K562 (cell line): Measurements from ENCODE around the gene CEP295NL. TPM values are rescaled to one million over a fixed set of nuclear protein-coding genes. Genes with fewer than 3 reads are reported as not detected.

Experiments
- CBFA2T3 ChIP-seq: fragments of 450-650 bp; IDR thresholded peaks from 2 replicates; pipeline ENCODE4 v1.6.1; 2017
- CEBPG ChIP-seq, 3 experiments: fragments of 200-800 bp in 1 of 3; sonication (Bioruptor generic) in 1 of 3; sonication (generic) in 1 of 3; formaldehyde crosslinking in 1 of 3; IDR thresholded peaks in 2 of 3; conservative IDR thresholded peaks in 1 of 3; 2 replicates each; pipeline versions ENCODE4 v1.6.1 to v1.8.0; 2016 to 2022; ENCODE audit warnings: missing compliant biosample characterization in 2 of 3, missing genetic modification characterization in 2 of 3, mild to moderate bottlenecking in 1 of 3, missing genetic modification reagents in 1 of 3
- FOXP4 ChIP-seq: sonication (generic); formaldehyde crosslinking; IDR thresholded peaks from 2 replicates; pipeline ENCODE4 v1.8.0; 2022; ENCODE audit warnings: mild to moderate bottlenecking, missing genetic modification reagents, borderline replicate concordance
- GMEB1 ChIP-seq: fragments of 250-450 bp; sonication (Bioruptor Pico); IDR thresholded peaks from 2 replicates; pipeline ENCODE4 v1.4.0; 2020; ENCODE audit warnings: mild to moderate bottlenecking
- GTF2F1 ChIP-seq: IDR thresholded peaks from 2 replicates; pipeline ENCODE4 v1.6.1; 2011; ENCODE audit warnings: low read depth, low read length, improper control_type of control experiment
- HMGN3 ChIP-seq: IDR thresholded peaks from 2 replicates; pipeline ENCODE4 v1.6.1; 2011; ENCODE audit warnings: borderline replicate concordance, low read depth, mild to moderate bottlenecking, mixed read lengths, low read length; ENCODE audit not compliant: insufficient read length; ENCODE audit errors: extremely low read depth
- TSC22D4 ChIP-seq: fragments of 450-650 bp; IDR thresholded peaks from 2 replicates; pipeline ENCODE4 v1.6.1; 2016; ENCODE audit warnings: missing genetic modification characterization, missing biosample characterization, control low read depth
- ZNF324 ChIP-seq: fragments of 250-450 bp; sonication (Bioruptor Pico); IDR thresholded peaks from 2 replicates; pipeline ENCODE4 v1.4.0; 2020; ENCODE audit warnings: mild to moderate bottlenecking
- polyA plus RNA-seq, 8 experiments: library from polyadenylated mRNA; depleted of rRNA in 4 of 8; stranded (reverse) in 5 of 8; unstranded in 3 of 8; fragments of >200 nt; fragmentation: Nextera tagmentation in 2 of 8; fragmentation: Illumina TruSeq in 1 of 8; extraction: Ambion mirVana in 2 of 8; extraction: Trizol in 1 of 8; gene quantifications; 2 replicates each; pipeline versions ENCODE4 v1.2.1 to v1.2.3, GENCODE V29; 2011 to 2014; ENCODE audit warnings: inconsistent platforms in 1 of 8, missing spikeins in 1 of 8
- total RNA-seq, 7 experiments: library from RNA; depleted of rRNA in 6 of 7; stranded (reverse); fragments of >200 nt in 6 of 7; fragmentation: Illumina TruSeq in 2 of 7; extraction: Trizol in 2 of 7; gene quantifications; 2 replicates each; pipeline versions ENCODE4 v1.2.1 to v1.2.3, GENCODE V29; 2011 to 2021; ENCODE audit warnings: low replicate concordance in 1 of 7
- TF ChIP-seq, protein P1 (sequence below): sonication (generic); formaldehyde crosslinking; IDR thresholded peaks from 2 replicates; pipeline ENCODE4 v1.8.0; 2022; ENCODE audit warnings: mild to moderate bottlenecking, missing genetic modification reagents
- TF ChIP-seq, protein P2 (sequence below): sonication (generic); formaldehyde crosslinking; IDR thresholded peaks from 2 replicates; pipeline ENCODE4 v1.4.0; 2020; ENCODE audit warnings: mild to moderate bottlenecking, missing genetic modification reagents

The CEP295NL gene
- total and polyA plus RNA-seq, 9 of the 15 experiments (the other 6 are each of a cell fraction or from before 2014, with no cell fraction given): not detected

- TF ChIP-seq, protein P1, sequence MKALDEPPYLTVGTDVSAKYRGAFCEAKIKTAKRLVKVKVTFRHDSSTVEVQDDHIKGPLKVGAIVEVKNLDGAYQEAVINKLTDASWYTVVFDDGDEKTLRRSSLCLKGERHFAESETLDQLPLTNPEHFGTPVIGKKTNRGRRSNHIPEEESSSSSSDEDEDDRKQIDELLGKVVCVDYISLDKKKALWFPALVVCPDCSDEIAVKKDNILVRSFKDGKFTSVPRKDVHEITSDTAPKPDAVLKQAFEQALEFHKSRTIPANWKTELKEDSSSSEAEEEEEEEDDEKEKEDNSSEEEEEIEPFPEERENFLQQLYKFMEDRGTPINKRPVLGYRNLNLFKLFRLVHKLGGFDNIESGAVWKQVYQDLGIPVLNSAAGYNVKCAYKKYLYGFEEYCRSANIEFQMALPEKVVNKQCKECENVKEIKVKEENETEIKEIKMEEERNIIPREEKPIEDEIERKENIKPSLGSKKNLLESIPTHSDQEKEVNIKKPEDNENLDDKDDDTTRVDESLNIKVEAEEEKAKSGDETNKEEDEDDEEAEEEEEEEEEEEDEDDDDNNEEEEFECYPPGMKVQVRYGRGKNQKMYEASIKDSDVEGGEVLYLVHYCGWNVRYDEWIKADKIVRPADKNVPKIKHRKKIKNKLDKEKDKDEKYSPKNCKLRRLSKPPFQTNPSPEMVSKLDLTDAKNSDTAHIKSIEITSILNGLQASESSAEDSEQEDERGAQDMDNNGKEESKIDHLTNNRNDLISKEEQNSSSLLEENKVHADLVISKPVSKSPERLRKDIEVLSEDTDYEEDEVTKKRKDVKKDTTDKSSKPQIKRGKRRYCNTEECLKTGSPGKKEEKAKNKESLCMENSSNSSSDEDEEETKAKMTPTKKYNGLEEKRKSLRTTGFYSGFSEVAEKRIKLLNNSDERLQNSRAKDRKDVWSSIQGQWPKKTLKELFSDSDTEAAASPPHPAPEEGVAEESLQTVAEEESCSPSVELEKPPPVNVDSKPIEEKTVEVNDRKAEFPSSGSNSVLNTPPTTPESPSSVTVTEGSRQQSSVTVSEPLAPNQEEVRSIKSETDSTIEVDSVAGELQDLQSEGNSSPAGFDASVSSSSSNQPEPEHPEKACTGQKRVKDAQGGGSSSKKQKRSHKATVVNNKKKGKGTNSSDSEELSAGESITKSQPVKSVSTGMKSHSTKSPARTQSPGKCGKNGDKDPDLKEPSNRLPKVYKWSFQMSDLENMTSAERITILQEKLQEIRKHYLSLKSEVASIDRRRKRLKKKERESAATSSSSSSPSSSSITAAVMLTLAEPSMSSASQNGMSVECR: peak; percentile 95
- peak; percentile 84 for TF ChIP-seq HMGN3
- TF ChIP-seq FOXP4 (CRISPR knock-in tag): peak; percentile 84
- TF ChIP-seq GTF2F1: peak; percentile 78; the same call in 1 of the 2 replicates
- peak; percentile 34; the same call in 1 of the 2 replicates for TF ChIP-seq CBFA2T3
- TF ChIP-seq, protein P2, sequence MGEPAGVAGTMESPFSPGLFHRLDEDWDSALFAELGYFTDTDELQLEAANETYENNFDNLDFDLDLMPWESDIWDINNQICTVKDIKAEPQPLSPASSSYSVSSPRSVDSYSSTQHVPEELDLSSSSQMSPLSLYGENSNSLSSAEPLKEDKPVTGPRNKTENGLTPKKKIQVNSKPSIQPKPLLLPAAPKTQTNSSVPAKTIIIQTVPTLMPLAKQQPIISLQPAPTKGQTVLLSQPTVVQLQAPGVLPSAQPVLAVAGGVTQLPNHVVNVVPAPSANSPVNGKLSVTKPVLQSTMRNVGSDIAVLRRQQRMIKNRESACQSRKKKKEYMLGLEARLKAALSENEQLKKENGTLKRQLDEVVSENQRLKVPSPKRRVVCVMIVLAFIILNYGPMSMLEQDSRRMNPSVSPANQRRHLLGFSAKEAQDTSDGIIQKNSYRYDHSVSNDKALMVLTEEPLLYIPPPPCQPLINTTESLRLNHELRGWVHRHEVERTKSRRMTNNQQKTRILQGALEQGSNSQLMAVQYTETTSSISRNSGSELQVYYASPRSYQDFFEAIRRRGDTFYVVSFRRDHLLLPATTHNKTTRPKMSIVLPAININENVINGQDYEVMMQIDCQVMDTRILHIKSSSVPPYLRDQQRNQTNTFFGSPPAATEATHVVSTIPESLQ (CRISPR knock-in tag): 0 out of 2 replicates have a peak, but pooled peaks have one; percentile 59
- TF ChIP-seq TSC22D4 (tag): no peak
- peak; percentile 48; the same call in 1 of the 2 replicates for TF ChIP-seq ZNF324 (CRISPR knock-in tag)
- TF ChIP-seq GMEB1 (CRISPR knock-in tag): peak; percentile 99
- TF ChIP-seq CEBPG (CRISPR knock-in tag; IDR thresholded peaks at IDR 0.05): peak; percentile 96
- peak; percentile 92 to 97 for TF ChIP-seq CEBPG (tag; conservative IDR thresholded peaks at IDR 0.05 in 1 of 2, IDR thresholded peaks at IDR 0.05 in 1 of 2)
These were observed 62.0 kb downstream of the CEP295NL start, which contains the start of gene USP36 (continued) for GRCh38 chr17:78840780-78841611.
